GM13976 (cell line): ENCODE measurements around the gene RUNDC1.

Experiments used
- DNase-seq: peaks from one replicate; pipeline ENCODE4 v3.0.0; 2012; ENCODE audit warnings: low spot score
- CTCF ChIP-seq: IDR thresholded peaks from 2 replicates; pipeline ENCODE4 v1.5.1; 2012; ENCODE audit warnings: borderline replicate concordance, mild to moderate bottlenecking; ENCODE audit not compliant: insufficient read depth; ENCODE audit errors: extremely low read depth, missing control alignments, control extremely low read depth
- in situ Hi-C: fragments of 300-500 bp; cut with MboI; formaldehyde crosslinking; loops from one replicate; pipeline ENCODE4 v1.12.0; 2022; ENCODE audit warnings: low sequenced_read_pairs, mixed read lengths, inconsistent platforms; ENCODE audit not compliant: unreplicated experiment

RUNDC1 gene

GRCh38 chr17:43003542-43004172 is 23.3 kb downstream of the RUNDC1 start:
- DNase-seq, result no peak
- TF ChIP-seq CTCF, result no peak
- in situ Hi-C loops, result no loop called here

GRCh38 chr17:43006639-43007551 is 26.5 kb downstream of the RUNDC1 start, which contains the start of gene IFI35:
TSS of gene IFI35 (plus strand) at chr17:43006784. CDS start at chr17:43006948, 164 bp downstream.
- DNase-seq, result peak; percentile 89

DNA sequence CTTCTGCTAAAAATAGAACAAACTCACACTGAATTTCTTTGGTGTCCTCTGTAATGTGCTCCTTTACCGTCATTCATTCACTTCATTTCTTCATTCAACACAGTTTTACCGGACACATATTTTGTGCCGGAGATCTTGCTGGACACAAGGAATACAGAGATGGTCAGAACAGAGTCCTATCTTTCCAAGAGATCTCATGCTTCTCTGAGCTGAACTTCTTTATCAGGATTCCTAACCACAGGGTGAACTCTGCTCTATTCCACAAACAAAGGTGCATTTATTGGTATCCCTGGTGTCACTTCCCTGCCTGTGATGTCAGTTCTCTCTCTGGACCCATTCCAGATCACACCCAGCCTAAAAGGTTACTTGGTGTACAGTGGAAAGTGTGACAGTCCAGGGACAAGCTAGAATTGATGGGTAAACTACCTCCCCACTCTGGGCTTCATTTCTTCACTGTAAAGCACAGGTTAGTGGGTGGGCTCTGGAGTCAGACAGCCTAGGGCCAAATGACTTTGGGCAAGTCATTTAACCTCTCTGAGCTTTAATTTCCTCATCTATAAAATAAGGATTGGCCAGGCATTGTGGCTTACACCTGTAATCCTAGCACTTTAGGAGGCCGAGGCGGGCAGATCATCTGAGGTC is 30.4 kb downstream of the RUNDC1 start:
- DNase-seq, result no peak
- no peak for TF ChIP-seq CTCF
- in situ Hi-C loops, result no loop called here

More at GRCh38 chr17:43006639-43007551, 26.5 kb downstream of the RUNDC1 start, which contains the start of gene IFI35:
- TF ChIP-seq CTCF, result peak; percentile 55
- in situ Hi-C loops, result no loop called here

GRCh38 chr17:43011728-43012472 is 31.5 kb downstream of the RUNDC1 start:
- in situ Hi-C loops, result no loop called here
- no peak for TF ChIP-seq CTCF
- no peak for DNase-seq

- in situ Hi-C loops, result no loop called here
- TF ChIP-seq CTCF, result no peak
- DNase-seq, result no peak
These were observed 32.9 kb downstream of the RUNDC1 start for GRCh38 chr17:43013296-43013695.
